Urothelium cell line (cell line): Measurements from ENCODE around the gene ZNHIT1.

Experiments
- DNase-seq: peaks from one replicate; pipeline ENCODE4 v3.0.0; 2011; ENCODE audit warnings: low spot score, mixed read lengths
- FAIRE-seq: peaks from 2 replicates; lab custom pipeline; 2011; peaks lifted over from hg19 to GRCh38; lab: Jason Lieb, UNC

ZNHIT1 gene

GRCh38 chr7:101217388-101218235 is at the start of gene ZNHIT1, which contains the start of gene PLOD3:
ZNHIT1 (plus strand) TSS chr7:101218165; CDS start chr7:101218196, 31 bp downstream.
PLOD3 (minus strand) TSS chr7:101217581; CDS start chr7:101217274, 307 bp downstream.
- peak; percentile 100 for DNase-seq
- peak; percentile 97 for FAIRE-seq

GRCh38 chr7:101168412-101169049 is 49.4 kb upstream of the ZNHIT1 start:
- DNase-seq = no peak
- FAIRE-seq = peak; percentile 70

- FAIRE-seq (no peak), DNase-seq (no peak)
Observed at GRCh38 chr7:101169110-101169837, 48.7 kb upstream of the ZNHIT1 start.

- peak; percentile 87 for DNase-seq
- peak; percentile 97 for FAIRE-seq
Observed at GRCh38 chr7:101169838-101170551, 48.0 kb upstream of the ZNHIT1 start.

GRCh38 chr7:101170617-101171441 is 47.1 kb upstream of the ZNHIT1 start:
- FAIRE-seq (peak; percentile 20), DNase-seq (no peak)

GRCh38 chr7:101171442-101171837 is 46.5 kb upstream of the ZNHIT1 start:
- DNase-seq (no peak), FAIRE-seq (no peak)

- peak; percentile 58 for FAIRE-seq
- no peak for DNase-seq
Observed at GRCh38 chr7:101172005-101172853, 45.7 kb upstream of the ZNHIT1 start.

GRCh38 chr7:101172854-101173751 is 44.9 kb upstream of the ZNHIT1 start:
- FAIRE-seq (peak; percentile 97), DNase-seq (peak; percentile 94)

- FAIRE-seq (peak; percentile 96), DNase-seq (peak; percentile 93)
Observed at GRCh38 chr7:101173752-101174244, 44.2 kb upstream of the ZNHIT1 start.

- peak; percentile 13 for FAIRE-seq
- DNase-seq = no peak
Observed at GRCh38 chr7:101174322-101174854, 43.6 kb upstream of the ZNHIT1 start.

GRCh38 chr7:101175664-101176063 is 42.3 kb upstream of the ZNHIT1 start:
- FAIRE-seq (no peak), DNase-seq (no peak)

GRCh38 chr7:101177644-101178043 is 40.3 kb upstream of the ZNHIT1 start:
- FAIRE-seq (peak; percentile 13), DNase-seq (no peak)

- DNase-seq (no peak), FAIRE-seq (no peak)
Observed at GRCh38 chr7:101179117-101179516, 38.8 kb upstream of the ZNHIT1 start.

- no peak for DNase-seq
- no peak for FAIRE-seq
Observed at GRCh38 chr7:101179713-101180112, 38.3 kb upstream of the ZNHIT1 start.

GRCh38 chr7:101180130-101180755 is 37.7 kb upstream of the ZNHIT1 start, which contains the start of gene NAT16:
NAT16 (minus strand) TSS chr7:101180293; CDS start chr7:101174807, 5,486 bp downstream.
- FAIRE-seq = no peak
- no peak for DNase-seq

GRCh38 chr7:101185258-101185839 is 32.6 kb upstream of the ZNHIT1 start:
- FAIRE-seq = peak; percentile 79

More at GRCh38 chr7:101185258-101185839, 32.6 kb upstream of the ZNHIT1 start:
- peak; percentile 83 for DNase-seq
